HG03139 (cell line): ENCODE data around the gene PYM1.
"Not testable (repeated sequence)": the region's sequence is repeated elsewhere in the genome, so short reads cannot be mapped to it uniquely, and the experiment has no call there.

Source experiments
- ATAC-seq: cut with Tn5 transposase; IDR thresholded peaks from one replicate; pipeline ENCODE4 v1.9.1; 2021; ENCODE audit not compliant: unreplicated experiment

The PYM1 gene

DNA sequence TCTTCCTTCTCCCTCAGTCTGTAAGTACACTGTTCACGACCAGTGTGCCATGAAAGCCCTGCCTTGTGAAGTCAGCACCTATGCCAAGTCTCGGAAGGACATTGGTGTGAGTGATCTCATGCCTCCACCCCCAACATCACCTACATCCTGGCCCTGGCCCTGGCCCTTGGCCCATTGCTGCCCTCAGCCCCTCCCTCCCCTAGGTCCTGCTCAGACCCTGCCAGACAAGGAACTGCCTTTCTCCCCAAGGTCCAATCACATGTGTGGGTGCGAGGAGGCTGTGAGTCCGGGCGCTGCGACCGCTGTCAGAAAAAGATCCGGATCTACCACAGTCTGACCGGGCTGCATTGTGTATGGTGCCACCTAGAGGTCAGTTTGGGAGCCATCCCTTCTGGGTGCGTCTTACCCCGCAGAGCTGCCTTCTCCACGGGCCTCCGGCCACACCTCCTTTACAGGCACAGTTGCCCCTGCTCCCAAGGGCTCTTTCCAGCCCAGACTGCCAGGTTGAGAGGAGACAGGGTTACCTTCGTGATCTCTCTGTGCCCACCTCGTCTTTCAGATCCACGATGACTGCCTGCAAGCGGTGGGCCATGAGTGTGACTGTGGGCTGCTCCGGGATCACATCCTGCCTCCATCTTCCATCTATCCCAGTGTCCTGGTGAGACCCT lies 12.5 kb upstream of the PYM1 start:
- peak; percentile 88 for ATAC-seq

DNA sequence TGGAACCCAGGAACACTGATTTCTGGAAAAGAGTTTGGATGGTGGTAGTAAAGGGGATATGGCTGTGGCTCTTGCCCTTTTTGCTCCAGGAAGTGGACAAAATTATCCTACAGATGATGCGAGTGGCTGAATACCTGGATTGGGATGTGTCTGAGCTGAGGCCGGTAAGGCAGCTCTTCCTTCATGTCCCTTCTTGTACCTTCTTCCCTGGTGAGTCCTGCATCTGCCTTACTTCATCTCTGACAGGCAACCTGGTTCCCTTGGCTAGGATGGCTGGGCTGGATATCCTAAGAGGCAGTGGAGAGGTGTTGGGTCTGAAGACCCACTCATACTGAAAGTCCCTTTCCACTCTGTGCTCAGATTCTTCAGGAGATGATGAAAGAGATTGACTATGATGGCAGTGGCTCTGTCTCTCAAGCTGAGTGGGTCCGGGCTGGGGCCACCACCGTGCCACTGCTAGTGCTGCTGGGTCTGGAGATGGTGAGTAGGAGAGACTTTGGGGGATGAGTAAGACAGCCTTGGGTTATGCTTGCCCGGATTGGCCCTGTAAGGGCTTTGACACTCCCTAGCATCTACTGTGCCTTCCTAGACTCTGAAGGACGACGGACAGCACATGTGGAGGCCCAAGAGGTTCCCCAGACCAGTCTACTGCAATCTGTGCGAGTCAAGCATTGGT lies 11.3 kb upstream of the PYM1 start:
- no peak for ATAC-seq

DNA sequence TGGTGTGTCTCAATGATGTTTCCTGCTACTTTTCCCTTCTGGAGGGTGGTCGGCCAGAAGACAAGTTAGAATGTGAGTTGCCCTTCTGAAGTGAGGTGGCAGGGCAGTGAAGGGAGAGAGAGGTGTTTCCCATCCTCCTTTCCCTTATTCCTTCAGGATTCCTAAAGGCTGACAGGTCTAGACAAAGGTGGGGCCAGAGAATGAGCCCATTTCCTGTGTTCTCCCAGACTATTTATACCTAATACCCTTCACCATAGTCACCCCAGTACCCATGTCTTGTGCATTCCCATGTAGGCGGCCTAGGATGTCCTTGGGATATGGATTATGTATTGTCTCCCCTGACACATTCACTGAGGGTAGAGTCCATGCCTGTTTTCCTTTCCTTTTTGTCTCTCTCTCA lies 10.3 kb upstream of the PYM1 start:
- ATAC-seq = no peak

DNA sequence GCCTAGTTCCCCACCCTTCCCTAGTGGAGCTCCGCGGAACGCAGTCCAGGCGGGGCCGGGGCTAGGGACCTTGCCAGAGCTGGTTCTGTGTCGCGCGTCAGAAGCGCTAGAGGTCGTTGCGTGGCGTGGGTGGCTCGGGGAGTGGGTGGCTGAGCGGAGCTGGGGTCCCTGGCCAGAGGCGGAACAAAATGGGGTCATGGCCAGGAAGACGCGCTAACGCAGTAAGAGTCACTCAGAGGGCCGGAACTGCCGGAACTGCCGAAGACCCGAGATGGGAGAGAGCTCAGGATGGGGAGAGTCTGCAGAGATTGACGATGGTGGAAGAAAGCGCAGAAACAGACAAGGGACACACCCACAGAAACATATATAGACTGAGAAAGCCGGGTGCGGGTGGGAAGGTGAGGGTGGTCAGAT lies 8.1 kb upstream of the PYM1 start:
- no peak for ATAC-seq

DNA sequence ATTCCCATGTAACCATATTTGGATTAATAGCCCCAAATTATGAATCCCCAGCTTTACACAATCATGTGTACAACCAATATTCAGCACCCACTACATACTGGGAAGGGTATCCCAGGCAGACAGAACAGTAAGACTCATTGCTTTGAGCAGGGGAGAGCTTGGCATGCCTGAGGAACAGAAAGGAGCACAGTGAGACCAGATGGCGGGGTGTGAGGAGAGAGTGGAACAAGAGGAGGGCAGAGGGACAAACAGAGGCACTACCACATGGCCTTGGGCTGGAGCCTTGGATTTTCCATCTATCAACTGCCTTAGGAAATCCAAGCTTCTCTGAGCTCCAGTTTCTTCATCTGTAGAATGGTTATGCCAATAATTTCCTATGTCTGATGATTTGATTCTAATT lies 7.1 kb upstream of the PYM1 start:
- no peak for ATAC-seq

DNA sequence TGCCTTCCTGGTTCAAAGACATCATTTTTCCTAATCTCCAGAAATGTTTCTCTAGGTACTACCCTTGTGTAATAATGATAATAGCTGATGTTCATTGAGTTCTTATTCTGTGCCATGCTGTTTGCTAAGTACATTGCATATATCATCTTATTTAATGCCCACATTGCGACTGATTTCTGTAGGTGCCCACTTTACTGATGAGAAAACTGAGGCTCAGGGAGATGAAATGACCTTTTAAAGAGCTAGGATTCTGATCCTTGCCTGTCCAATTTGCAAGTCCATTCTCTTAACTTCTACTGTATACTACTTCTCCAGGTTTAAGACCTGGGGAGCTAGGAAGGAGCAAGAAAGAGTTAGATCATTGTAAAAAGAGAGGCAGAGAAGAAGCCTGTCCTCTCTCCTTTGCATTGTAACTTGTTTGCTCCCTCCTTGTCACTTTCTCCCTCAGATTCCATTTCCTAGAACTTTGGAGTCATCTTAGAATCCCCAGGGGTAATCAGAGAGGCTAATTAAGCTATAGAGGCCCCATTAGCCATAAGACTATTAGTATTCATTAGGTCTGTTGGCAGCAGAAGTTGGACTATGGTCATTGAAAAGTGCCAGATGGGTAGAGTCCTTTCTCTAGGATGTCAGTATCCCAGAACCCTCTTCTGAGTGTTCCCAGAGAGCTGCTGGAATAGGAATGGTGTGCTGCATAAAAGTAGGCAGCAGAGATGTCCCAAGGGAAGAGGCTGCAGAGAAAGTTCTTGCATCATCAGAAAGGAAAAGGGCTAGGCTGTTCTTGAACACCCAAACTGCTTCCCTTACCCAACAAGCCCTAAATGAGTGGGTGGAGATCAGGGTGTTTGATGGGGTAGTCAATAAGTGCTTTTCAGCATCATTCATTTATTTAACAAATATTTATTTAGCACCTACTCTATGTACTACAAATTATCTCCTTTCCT lies 6.4 kb upstream of the PYM1 start:
- no peak for ATAC-seq

DNA sequence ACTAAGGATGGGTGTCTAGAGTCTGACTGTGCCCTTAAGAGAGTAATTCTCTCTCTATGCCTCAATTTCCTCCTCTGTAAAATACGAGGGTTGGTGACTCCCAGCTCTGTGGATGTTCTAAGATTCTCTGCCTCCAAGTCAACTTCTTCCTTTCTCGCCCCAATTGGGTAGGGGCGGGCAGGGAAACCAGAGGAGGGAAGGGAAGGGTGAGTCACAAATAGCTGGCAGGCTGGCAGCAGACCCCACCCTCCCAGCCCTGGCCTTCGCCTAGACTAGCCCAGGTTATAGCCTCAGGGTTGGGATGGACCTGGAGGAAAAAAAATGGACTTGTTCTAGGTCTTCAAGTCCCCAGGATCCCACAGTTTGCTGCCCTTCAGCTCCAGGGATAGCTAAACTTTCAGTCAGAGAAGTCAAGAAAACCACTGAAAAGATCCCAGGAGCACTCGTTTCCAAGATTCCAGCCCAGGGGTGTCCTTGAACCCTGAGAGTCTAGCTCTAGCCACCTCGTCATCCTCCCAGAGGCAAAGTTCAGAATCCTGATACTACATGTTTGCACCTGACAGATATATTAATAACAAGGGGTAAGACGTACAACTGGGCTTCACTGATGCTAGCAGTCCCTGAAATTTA lies 5.6 kb upstream of the PYM1 start:
- no peak for ATAC-seq

DNA sequence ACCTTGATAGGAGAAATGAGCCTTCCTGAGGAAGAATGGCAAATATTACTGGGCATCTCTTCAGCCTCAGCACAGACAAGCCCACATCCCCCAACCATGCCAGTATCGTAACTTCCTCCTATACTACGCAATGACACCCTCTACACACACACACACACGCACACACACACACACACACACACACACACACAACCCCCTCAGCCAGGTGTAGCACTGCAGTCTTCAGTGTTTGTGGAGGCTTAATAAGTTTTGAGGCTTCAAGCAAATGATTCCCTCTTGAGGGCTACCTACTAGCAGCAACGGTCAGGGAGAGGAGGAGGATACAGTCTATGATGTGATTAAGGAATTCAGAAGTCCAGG lies 4.8 kb upstream of the PYM1 start:
- no peak for ATAC-seq

DNA sequence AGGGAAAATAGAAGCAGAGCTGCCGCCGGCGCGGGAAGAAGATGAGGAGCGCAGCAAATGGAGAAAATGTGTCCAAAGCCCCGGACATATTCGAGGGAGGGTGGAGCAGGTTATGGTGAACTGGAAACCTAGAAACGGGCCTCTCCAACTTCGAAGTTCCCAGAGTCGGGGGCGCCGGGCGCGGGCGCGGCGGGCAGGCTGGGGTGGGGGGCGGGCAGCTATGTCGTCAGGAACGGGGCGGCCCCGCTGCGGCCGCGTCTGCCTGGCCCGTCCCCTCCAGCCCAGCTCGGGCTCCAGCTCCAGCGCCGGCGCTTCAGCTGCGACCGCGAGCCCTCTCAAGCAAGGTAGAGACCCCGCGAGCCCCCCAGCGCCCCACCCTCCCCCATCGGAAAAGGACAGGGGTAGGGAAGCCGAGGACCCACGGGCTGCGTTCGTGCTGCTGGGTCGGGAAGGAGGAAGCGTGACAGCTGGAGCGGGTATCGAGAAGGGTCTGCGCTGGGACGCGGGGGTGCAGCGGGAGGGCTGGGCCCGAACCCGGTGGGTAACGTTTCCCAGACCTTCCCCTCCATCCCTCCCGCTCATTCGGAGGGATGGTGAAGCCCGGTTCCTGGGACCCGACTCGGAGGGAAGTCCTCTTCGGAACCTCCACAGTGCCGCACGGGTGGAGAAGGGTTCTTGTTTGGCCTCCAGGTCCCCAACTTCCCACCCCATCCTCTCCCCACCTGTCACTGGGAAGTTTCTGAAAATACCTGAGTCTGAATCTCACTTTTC lies 4.3 kb upstream of the PYM1 start:
- no peak for ATAC-seq

DNA sequence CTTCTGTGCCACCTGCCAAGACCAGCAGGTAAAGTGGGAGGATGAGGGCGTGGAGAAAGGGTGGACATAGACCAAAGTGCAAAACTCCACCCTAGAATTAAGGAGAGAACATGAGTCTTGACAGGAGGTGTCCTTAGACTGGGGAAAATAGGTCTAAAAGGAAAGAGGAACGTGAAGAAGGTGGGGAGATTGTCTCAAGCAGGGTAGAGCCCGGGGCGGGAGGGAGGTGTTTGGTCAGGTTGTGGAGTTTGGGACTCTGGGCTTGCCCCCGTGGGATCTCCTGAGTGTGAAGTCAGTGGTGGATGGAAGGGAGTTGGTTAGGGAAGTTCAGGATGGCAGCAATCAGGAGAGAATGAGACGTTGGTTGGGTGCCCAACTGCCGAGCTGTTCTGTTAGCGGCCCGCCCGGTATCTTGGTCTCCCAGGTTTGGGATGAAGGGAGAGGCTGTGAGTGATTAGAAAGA lies 3.7 kb upstream of the PYM1 start:
- ATAC-seq = no peak

DNA sequence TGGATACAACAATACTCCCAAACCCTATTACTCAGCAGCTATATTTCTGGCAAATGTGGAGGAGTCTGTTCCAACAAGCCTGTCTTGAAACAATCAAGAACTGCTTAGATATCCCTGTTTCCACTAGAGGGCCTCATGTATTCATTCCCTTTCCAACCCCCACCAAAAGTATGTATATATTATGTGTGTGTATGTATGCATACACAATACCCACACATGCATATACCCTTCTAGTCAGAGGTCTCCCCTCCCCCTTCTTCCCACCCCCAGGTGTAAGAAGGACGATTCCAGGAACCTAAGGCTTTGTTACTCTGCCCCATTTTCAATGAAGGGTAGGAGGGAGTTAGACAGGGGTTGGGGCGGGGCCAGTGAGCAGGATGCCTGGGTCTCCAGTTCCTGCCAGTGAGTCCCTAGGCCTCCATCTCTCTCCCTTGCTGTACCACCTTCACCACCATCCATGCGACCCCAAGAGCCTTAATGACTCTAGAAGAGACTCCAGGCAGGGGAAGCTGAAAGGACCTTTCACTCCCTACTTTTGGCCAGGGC lies 3.1 kb upstream of the PYM1 start, which contains the start of gene DGKA:
Gene DGKA, plus strand, starts transcription at position 392 of the 546 bp plus-strand sequence. CDS start 5,342 bp downstream, outside the sequence.
- ATAC-seq = no peak

DNA sequence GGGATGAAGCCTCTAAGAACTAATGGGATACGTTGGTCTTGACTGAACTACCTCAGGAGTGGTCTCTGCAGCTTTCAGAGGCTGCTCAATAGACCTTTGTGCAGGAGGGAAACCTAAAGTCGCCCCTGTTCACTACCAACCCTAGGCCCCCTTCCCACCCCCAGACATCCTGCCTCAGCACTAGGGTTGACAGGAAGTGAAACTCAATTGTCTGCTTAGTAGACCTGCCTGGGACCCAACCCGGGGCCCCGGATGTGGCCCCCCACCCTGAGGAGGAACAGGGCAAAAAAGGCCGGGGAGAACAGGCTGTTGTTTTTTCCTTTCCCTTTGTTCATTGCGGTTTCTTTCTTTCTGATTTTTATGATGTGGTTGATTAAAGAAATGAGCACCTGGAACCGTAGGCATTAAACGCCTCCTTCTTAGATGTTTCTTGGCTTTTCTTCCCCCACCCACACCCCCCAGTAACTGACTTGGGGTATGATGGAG lies 1.7 kb upstream of the PYM1 start:
- ATAC-seq = peak; percentile 43

DNA sequence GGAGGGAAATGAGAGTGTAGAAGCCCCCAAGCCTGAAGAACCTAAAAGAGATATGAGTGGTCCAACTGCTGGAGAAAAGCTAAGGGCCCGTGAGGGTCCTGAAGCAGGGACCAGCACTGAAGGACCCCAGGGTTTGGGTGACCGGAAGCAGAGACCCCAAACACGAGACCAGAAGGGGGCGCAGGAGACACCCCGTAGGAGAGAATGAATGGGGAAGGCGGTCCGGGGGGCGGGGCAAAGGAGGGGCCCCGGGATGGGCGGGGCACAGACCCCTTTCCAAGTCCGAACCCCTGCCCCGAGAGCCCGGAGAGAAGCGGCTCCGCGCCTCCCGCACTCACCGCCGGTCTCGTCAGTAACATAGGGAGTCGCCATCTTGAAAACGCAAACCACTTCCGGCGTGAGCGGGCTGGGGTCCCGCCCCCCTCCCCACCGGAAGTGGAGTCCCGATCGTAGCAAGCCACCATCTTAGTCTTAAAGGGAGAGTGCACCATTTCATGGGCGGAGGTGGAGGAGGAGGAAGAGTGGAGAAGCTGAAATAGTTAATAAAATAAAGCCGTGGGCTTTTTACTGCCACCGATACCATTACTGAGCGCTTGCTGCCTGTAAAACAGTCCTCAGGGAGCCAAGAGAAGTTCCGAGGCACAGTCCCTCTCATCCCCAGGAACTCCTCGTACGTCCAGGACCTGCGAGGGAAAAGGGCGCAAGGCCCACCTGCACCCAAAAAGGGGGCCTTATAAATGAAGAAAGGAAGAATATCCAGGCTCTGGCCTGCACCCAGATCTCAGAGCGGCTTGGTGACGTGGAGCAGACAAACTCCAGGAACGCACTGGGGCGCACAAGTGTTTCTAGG lies 731 bp downstream of the PYM1 start:
- ATAC-seq = peak; percentile 36

DNA sequence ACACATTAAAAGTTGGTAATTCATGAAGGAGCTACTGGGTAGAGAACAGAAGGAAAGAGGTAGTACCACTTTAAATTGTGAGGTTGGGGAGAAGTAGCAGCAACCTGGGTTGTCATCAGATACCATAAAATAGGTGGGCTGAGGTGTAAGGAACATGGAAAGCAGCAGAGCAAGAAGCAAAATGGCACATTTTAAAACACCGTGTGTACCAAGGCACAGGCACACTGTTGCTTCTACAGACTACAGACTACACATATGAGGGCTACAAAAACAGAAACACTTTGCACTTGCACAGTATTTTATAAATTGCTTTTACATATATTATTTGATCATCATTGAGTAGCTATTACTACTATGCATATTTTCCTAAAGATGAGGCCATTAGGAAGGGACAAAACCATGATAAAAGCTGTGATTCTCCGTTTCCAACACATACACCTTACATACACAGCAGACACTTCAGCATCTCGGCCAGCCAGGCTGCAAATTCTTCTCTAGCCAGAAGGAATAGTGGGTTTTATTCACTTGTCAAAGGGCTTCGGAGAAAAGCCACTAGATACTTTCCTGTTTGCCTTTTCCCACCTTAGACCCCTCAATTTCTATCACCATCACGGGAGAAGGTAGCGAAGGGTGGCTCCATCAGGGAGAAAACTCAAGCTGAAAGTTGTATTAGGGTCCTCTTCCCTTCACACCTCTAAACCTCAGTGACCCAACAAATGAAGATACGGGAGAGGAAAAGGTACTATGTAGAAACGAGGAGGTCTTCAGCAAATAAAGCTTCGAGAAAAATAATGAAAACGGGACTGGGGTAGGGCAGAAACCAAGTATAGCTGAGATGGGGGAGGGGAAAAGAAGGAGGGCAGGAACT lies 1.6 kb downstream of the PYM1 start:
- no peak for ATAC-seq

DNA sequence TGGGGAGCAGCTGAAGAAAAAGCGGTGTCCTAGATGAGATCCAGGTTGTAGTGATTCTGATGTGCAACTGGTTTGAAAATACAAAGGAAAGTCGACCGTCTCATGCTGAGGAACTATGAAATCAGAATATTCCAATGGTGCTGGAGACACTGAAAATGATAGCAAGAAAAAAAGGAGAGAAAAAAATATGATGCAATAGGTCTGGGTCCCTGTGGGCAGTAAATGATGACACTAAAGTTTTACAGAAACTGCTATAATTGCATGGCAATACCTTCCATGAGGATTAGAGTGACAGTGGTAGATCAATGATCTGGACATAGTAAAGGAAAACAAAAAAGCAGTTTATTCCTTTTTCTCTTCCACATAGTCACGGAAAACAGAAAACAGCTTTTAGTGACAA lies 2.3 kb downstream of the PYM1 start:
- no peak for ATAC-seq

DNA sequence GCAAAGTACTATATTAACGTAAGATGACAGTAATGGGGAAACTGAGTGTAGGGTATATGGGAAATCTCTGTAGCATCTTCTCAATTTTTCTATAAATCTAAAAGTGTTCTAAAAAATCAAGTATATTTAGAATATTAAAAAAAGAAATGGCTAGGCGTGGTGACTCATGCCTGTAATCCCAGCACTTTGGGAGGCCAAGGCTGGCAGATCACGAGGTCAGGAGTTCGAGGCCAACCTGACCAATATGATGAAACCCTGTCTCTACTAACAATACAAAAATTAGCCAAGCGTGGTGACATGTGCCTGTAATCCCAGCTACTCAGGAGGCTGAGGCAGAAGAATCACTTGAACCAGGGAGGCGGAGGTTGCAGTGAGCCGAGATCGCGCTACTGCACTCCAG lies 4.0 kb downstream of the PYM1 start:
- ATAC-seq = not testable (repeated sequence)

DNA sequence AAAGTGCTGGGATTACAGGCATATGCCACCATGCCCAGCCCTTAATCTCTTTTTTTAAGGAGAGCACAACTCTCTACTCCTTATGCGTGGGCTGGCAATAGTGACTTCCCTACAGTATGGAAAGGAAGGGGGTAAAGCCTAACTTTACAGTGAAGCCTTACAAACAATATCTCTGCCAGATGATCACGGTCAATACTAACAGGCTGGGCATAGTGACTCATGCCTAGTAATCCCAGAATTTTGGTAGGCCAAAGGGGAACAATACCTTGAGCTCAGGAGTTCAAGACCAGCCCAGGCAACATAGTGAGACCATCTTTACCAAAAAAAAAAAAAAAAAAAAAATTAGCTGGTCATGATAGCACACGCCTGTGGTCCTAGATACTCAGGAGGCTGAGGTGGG lies 5.6 kb downstream of the PYM1 start:
- no peak for ATAC-seq

DNA sequence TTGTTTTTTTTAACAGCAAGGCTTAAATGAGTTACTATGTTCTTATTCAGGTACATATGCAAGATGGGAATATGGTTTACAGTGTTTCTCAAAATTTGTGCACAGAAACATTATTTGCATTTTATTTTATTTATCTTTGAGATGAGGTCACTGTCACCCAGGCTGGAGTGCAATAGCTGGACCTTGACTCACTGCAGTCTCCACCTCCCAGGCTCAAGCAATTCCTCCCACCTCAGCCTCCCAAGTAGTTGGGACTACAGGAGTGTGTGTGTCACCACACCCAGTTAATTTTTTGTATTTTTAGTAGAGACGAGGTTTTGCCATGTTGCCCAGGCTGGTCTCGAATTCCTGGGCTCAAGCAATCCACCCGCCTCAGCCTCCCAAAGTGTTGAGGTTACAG lies 8.7 kb downstream of the PYM1 start:
- ATAC-seq = not testable (repeated sequence)
